ENCODE results near the gene GRID1.

- TF ChIP-seq MAZ (CRISPR knock-in tag; conservative IDR thresholded peaks at IDR 0.05 in 1 of 2, IDR thresholded peaks at IDR 0.05 in 1 of 2) (no peak), FOSL1 (tag; conservative IDR thresholded peaks at IDR 0.05) (no peak), FOXP1 (CRISPR knock-in tag; IDR thresholded peaks at IDR 0.05) (no peak), SP2 (IDR thresholded peaks at IDR 0.05; ENCODE audit: extremely low read depth, low read depth, low read length, poor library complexity, severe bottlenecking) (no peak), RBBP5 (IDR thresholded peaks at IDR 0.05; ENCODE audit: borderline replicate concordance, insufficient read depth, low read length, poor library complexity, severe bottlenecking) (no peak), EP300 (IDR thresholded peaks at IDR 0.05; ENCODE audit: low read length) (no peak), ZNF347 (CRISPR knock-in tag; IDR thresholded peaks at IDR 0.05; ENCODE audit: low read depth) (no peak), TBL1XR1 (IDR thresholded peaks at IDR 0.05; ENCODE audit: low read length in 2 of 2) (no peak), XRCC5 (IDR thresholded peaks at IDR 0.05; ENCODE audit: low read depth, low read length) (no peak), NR2C2 (CRISPR knock-in tag; IDR thresholded peaks at IDR 0.05) (no peak), NR2C2 (tag; IDR thresholded peaks at IDR 0.05) (no peak), ZNF354B (CRISPR knock-in tag; IDR thresholded peaks at IDR 0.05) (no peak), ARHGAP35 (IDR thresholded peaks at IDR 0.05; ENCODE audit: partially characterized antibody) (no peak), ELF1 (tag; IDR thresholded peaks at IDR 0.05) (no peak), SMC3 (conservative IDR thresholded peaks at IDR 0.05; ENCODE audit: insufficient read depth, low read depth, low read length) (no peak)
Measured at GRCh38 chr10:86102031-86102430, 264.6 kb downstream of the GRID1 start.
